AG04450 (cell line): Measurements from ENCODE around the gene CNTNAP2. TPM values are rescaled to one million over a fixed set of nuclear protein-coding genes. Genes with fewer than 3 reads are reported as not detected.

Experiments
- CTCF ChIA-PET: fragments of 300-600, 350-600 bp; formaldehyde crosslinking; extraction: SDS; loops from one replicate; lab custom pipeline; 2022; ENCODE audit warnings: antibody characterized with exemption, inconsistent platforms; lab: Charles Lee
- POLR2A ChIA-PET: fragments of 350-600 bp; formaldehyde crosslinking; extraction: SDS; loops from one replicate; lab custom pipeline; 2021; ENCODE audit warnings: antibody characterized with exemption, inconsistent platforms; lab: Yijun Ruan, JAX
- DNase-seq: peaks from one replicate; pipeline ENCODE4 v3.0.0-alpha.2; 2011; ENCODE audit warnings: low read depth, low spot score
- H3K27ac ChIP-seq: one replicate; pipeline ENCODE4 v1.5.1; 2012; ENCODE audit warnings: low read depth, low read length, control low read depth
- H3K27me3 ChIP-seq: one replicate; pipeline ENCODE4 v1.6.0; 2012; ENCODE audit warnings: low read length; ENCODE audit not compliant: control insufficient read depth, insufficient read depth
- H3K4me3 ChIP-seq: 2 replicates; pipeline ENCODE4 v1.5.1; 2011; ENCODE audit warnings: mild to moderate bottlenecking, low read depth, low read length, control low read depth
- H3K9me3 ChIP-seq: 2 replicates; pipeline ENCODE4 v1.5.1; 2012; ENCODE audit warnings: low read length; ENCODE audit not compliant: control insufficient read depth, insufficient read depth
- CTCF ChIP-seq: IDR thresholded peaks from 2 replicates; pipeline ENCODE4 v1.5.1; 2011; ENCODE audit warnings: low read depth, low read length, control low read depth, inconsistent platforms
- polyA plus RNA-seq: library from polyadenylated mRNA; depleted of rRNA; stranded (reverse); fragments of >200 nt; gene quantifications from 2 replicates; pipeline ENCODE4 v1.2.3, GENCODE V29; 2011

Gene CNTNAP2
- polyA plus RNA-seq, 1 experiment, result not detected

- CTCF ChIA-PET, result no interaction called here
- Histone ChIP-seq H3K9me3 (peaks cover 8% of the 10 kb centered on the region), H3K27ac (no peak overlapping the region), H3K4me3 (no peak overlapping the region), H3K27me3 (no peaks in the 10 kb centered on the region)
- no peak for DNase-seq
- POLR2A ChIA-PET, result no interaction called here
- no peak for TF ChIP-seq CTCF
Measured at GRCh38 chr7:146619641-146620040, 503.0 kb downstream of the CNTNAP2 start.

DNA sequence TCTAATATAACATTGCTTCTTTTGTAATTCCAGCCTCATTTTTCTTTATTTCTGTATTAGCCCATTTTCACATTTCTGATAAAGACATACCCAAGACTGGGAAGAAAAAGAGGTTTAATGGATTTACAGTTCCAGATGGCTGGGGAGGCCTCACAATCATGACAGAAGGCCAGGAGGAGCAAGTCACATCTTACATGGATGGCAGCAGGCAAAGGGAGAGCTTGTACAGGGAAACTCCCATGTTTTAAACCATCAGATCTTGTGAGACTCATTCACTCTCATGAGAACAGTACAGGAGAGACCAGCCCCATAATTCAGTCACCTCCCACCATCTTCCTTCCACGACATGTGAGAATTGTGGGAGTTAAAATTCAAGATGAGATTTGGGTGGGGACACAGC, 510.3 kb downstream of the CNTNAP2 start:
- DNase-seq, result no peak
- ChIA-PET POLR2A (no interaction called here), CTCF (no interaction called here)
- no peaks in the 10 kb centered on the region for H3K27me3 ChIP-seq
- no peak for TF ChIP-seq CTCF
- H3K27ac ChIP-seq, result no peak overlapping the region
- H3K9me3 ChIP-seq, result peaks cover 2% of the 10 kb centered on the region; the same call in 1 of the 2 replicates
- H3K4me3 ChIP-seq, result no peak overlapping the region

- H3K4me3 ChIP-seq, result no peak overlapping the region
- TF ChIP-seq CTCF, result no peak
- CTCF ChIA-PET, result no interaction called here
- no peak for DNase-seq
- H3K27ac ChIP-seq, result no peak overlapping the region
- POLR2A ChIA-PET, result no interaction called here
- peaks cover 9% of the 10 kb centered on the region for H3K9me3 ChIP-seq
- H3K27me3 ChIP-seq, result no peaks in the 10 kb centered on the region
Measured at GRCh38 chr7:146635205-146636032, 518.8 kb downstream of the CNTNAP2 start.

GRCh38 chr7:146636033-146636356, 519.4 kb downstream of the CNTNAP2 start:
- ChIA-PET POLR2A (no interaction called here), CTCF (no interaction called here)

More at GRCh38 chr7:146636033-146636356, 519.4 kb downstream of the CNTNAP2 start:
- Histone ChIP-seq H3K27me3 (no peaks in the 10 kb centered on the region), H3K4me3 (no peak overlapping the region), H3K9me3 (peaks cover 9% of the 10 kb centered on the region), H3K27ac (no peak overlapping the region)
- TF ChIP-seq CTCF, result no peak
- no peak for DNase-seq
